A673 (cell line): ENCODE data around the gene TTC16. TPM values are rescaled to one million over a fixed set of nuclear protein-coding genes. Genes with fewer than 3 reads are reported as not detected.

Experiments used
- BruUV-seq: library from RNA; stranded (reverse); fragments of 400-500 nt; replicated peaks from 2 replicates; lab custom pipeline; 2021; lab: Mats Ljungman, UMichigan
- CTCF ChIA-PET: fragments of 300-600 bp; sonication (Branson Sonifier 250); formaldehyde crosslinking; loops from one replicate; lab custom pipeline; 2022; ENCODE audit warnings: antibody characterized with exemption; lab: Charles Lee
- POLR2A ChIA-PET: fragments of 300-600 bp; sonication (Branson Sonifier 250); formaldehyde crosslinking; loops from one replicate; lab custom pipeline; 2022; ENCODE audit warnings: antibody characterized with exemption; ENCODE audit not compliant: low non-redundant PET; lab: Charles Lee
- DNase-seq: peaks from one replicate; pipeline ENCODE4 v3.0.0-alpha.2; 2015; ENCODE audit warnings: low spot score
- H3K27ac ChIP-seq: fragments of 200-600 bp; sonication (generic); 2 replicates; pipeline ENCODE4 v1.5.1; 2016; ENCODE audit warnings: mixed run types, low read depth, mild to moderate bottlenecking, mixed read lengths, antibody characterized with exemption, low read length; ENCODE audit not compliant: poor library complexity, severe bottlenecking
- H3K27me3 ChIP-seq: fragments of 200-600 bp; sonication (generic); replicated peaks from 2 replicates; pipeline ENCODE4 v1.6.1; 2017; ENCODE audit warnings: mixed run types, low read depth, mild to moderate bottlenecking, mixed read lengths, antibody characterized with exemption, low read length; ENCODE audit not compliant: insufficient read depth, poor library complexity
- H3K36me3 ChIP-seq: fragments of 200-600 bp; sonication (generic); 2 replicates; pipeline ENCODE4 v1.6.1; 2016; ENCODE audit warnings: mixed run types, mild to moderate bottlenecking, mixed read lengths, antibody characterized with exemption, low read length; ENCODE audit not compliant: insufficient read depth, poor library complexity, severe bottlenecking
- H3K4me1 ChIP-seq: fragments of 200-600 bp; sonication (generic); 2 replicates; pipeline ENCODE4 v1.6.1; 2017; ENCODE audit warnings: mixed run types, mild to moderate bottlenecking, mixed read lengths, antibody characterized with exemption, low read length; ENCODE audit not compliant: insufficient read depth, poor library complexity, severe bottlenecking
- H3K4me3 ChIP-seq: fragments of 200-600 bp; sonication (generic); 2 replicates; pipeline ENCODE4 v1.5.1; 2016; ENCODE audit warnings: low read depth, mixed run types, mild to moderate bottlenecking, mixed read lengths, low read length; ENCODE audit not compliant: poor library complexity, severe bottlenecking
- H3K9me3 ChIP-seq: fragments of 200-600 bp; sonication (generic); 2 replicates; pipeline ENCODE4 v1.6.1; 2016; ENCODE audit warnings: mixed run types, low read depth, mild to moderate bottlenecking, mixed read lengths, antibody characterized with exemption, low read length; ENCODE audit not compliant: poor library complexity, severe bottlenecking
- CTCF ChIP-seq: fragments of 300-800, 200-600 bp; sonication (generic); conservative IDR thresholded peaks from 2 replicates; pipeline ENCODE4 v1.5.1; 2017; ENCODE audit warnings: low read depth, mild to moderate bottlenecking, antibody characterized with exemption, low read length, moderate library complexity, mixed read lengths
- EZH2 ChIP-seq: fragments of 200-600 bp; sonication (generic); IDR thresholded peaks from 2 replicates; pipeline ENCODE4 v1.6.1; 2017; ENCODE audit warnings: borderline replicate concordance, low read depth, mild to moderate bottlenecking, mixed read lengths, antibody characterized with exemption, low read length; ENCODE audit not compliant: poor library complexity, severe bottlenecking
- intact Hi-C: fragments of 100-400 bp; cut with micrococcal nuclease; formaldehyde crosslinking; loops from one replicate; pipeline ENCODE4 v1.10.0; 2022; ENCODE audit not compliant: unreplicated experiment
- total RNA-seq: library from RNA; stranded (reverse); gene quantifications from 2 replicates; pipeline ENCODE4 v1.2.3, GENCODE V29; 2021

TTC16 gene
- total RNA-seq, 1 experiment from 2014 or later: not detected

GRCh38 chr9:127758843-127759242 is 43.0 kb downstream of the TTC16 start:
- Histone ChIP-seq H3K4me3 (no peak overlapping the region), H3K9me3 (no peaks in the 10 kb centered on the region), H3K4me1 (peaks cover 3% of the 10 kb centered on the region), H3K27me3 (peaks cover 26% of the 10 kb centered on the region), H3K36me3 (no peaks in the 10 kb centered on the region), H3K27ac (no peak overlapping the region)
- ChIA-PET POLR2A (no interaction called here), CTCF (no interaction called here)
- no peak for DNase-seq
- intact Hi-C loops: no loop called here
- TF ChIP-seq CTCF (no peak), EZH2 (no peak)
- no TSS peak for BruUV-seq

GRCh38 chr9:127761061-127761460 is 45.2 kb downstream of the TTC16 start:
- intact Hi-C loops: no loop called here
- Histone ChIP-seq H3K27ac (no peak overlapping the region), H3K9me3 (no peaks in the 10 kb centered on the region), H3K36me3 (no peaks in the 10 kb centered on the region), H3K4me1 (no peaks in the 10 kb centered on the region), H3K4me3 (no peak overlapping the region), H3K27me3 (peaks cover 4% of the 10 kb centered on the region)
- TF ChIP-seq CTCF (no peak), EZH2 (no peak)
- no TSS peak for BruUV-seq
- POLR2A ChIA-PET: no interaction called here
- CTCF ChIA-PET: no interaction called here
- no peak for DNase-seq

GRCh38 chr9:127761491-127761956 is 45.6 kb downstream of the TTC16 start:
- BruUV-seq: no TSS peak
- H3K4me1 ChIP-seq: no peaks in the 10 kb centered on the region
- CTCF ChIA-PET: no interaction called here

More at GRCh38 chr9:127761491-127761956, 45.6 kb downstream of the TTC16 start:
- Histone ChIP-seq H3K9me3 (no peaks in the 10 kb centered on the region), H3K27me3 (no peaks in the 10 kb centered on the region), H3K36me3 (no peaks in the 10 kb centered on the region), H3K27ac (no peak overlapping the region), H3K4me3 (no peak overlapping the region)
- POLR2A ChIA-PET: no interaction called here
- TF ChIP-seq EZH2: no peak
- TF ChIP-seq CTCF: no peak
- intact Hi-C loops: no loop called here
- DNase-seq: no peak
